ENCODE data around the gene WWOX. TPM values are rescaled to one million over a fixed set of nuclear protein-coding genes. Genes with fewer than 3 reads are reported as not detected.

WWOX gene
- total RNA-seq, 1 donor from 2014 or later: 8.9 TPM

DNA sequence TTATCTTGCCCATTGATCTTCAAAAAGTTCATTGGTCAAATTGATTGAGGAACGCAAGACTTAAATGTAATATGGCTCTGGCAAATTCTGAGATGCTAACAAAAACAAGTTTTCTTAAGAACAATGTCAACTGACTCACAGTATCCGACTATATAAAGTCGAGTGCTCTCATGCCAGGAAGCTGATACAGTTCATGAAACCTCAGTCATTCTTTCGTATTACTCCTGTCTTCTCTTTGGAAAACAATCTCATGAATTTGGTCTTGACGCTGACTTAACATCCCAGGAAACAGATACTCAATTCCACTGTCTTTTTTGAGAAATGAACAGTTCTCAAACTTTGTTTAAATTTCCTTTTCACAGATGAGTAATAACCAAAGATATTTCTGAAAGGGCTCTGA lies 796.2 kb downstream of the WWOX start:
- H3K4me1 ChIP-seq: no peaks in the 10 kb centered on the region
- H3K27me3 ChIP-seq (ENCODE audit: low read depth): no peaks in the 10 kb centered on the region
- no peaks in the 10 kb centered on the region for H3K9me3 ChIP-seq (replicated peaks)
- TF ChIP-seq, protein P1, sequence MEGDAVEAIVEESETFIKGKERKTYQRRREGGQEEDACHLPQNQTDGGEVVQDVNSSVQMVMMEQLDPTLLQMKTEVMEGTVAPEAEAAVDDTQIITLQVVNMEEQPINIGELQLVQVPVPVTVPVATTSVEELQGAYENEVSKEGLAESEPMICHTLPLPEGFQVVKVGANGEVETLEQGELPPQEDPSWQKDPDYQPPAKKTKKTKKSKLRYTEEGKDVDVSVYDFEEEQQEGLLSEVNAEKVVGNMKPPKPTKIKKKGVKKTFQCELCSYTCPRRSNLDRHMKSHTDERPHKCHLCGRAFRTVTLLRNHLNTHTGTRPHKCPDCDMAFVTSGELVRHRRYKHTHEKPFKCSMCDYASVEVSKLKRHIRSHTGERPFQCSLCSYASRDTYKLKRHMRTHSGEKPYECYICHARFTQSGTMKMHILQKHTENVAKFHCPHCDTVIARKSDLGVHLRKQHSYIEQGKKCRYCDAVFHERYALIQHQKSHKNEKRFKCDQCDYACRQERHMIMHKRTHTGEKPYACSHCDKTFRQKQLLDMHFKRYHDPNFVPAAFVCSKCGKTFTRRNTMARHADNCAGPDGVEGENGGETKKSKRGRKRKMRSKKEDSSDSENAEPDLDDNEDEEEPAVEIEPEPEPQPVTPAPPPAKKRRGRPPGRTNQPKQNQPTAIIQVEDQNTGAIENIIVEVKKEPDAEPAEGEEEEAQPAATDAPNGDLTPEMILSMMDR (IDR thresholded peaks at IDR 0.05; ENCODE audit: borderline replicate concordance): no peak
- no peak for DNase-seq
- H3K36me3 ChIP-seq: no peaks in the 10 kb centered on the region
- H3K4me3 ChIP-seq: no peak overlapping the region
- intact Hi-C loops (cut with micrococcal nuclease): no loop called here
- no peak overlapping the region for H3K27ac ChIP-seq (replicated peaks)

- intact Hi-C loops (cut with micrococcal nuclease): no loop called here
- Histone ChIP-seq H3K9me3 (replicated peaks) (no peaks in the 10 kb centered on the region), H3K27ac (replicated peaks) (no peak overlapping the region), H3K36me3 (no peaks in the 10 kb centered on the region), H3K27me3 (ENCODE audit: low read depth) (no peaks in the 10 kb centered on the region), H3K4me3 (no peak overlapping the region), H3K4me1 (no peaks in the 10 kb centered on the region)
- TF ChIP-seq, protein P1 (IDR thresholded peaks at IDR 0.05; ENCODE audit: borderline replicate concordance): no peak
- DNase-seq: no peak
Measured at GRCh38 chr16:78896280-78896679, 796.8 kb downstream of the WWOX start.

GRCh38 chr16:78897299-78897698 lies 797.8 kb downstream of the WWOX start:
- H3K36me3 ChIP-seq: no peaks in the 10 kb centered on the region
- H3K4me1 ChIP-seq: no peaks in the 10 kb centered on the region
- no peak overlapping the region for H3K4me3 ChIP-seq
- no peaks in the 10 kb centered on the region for H3K9me3 ChIP-seq (replicated peaks)
- H3K27ac ChIP-seq (replicated peaks): no peak overlapping the region
- no peak for DNase-seq
- TF ChIP-seq, protein P1 (IDR thresholded peaks at IDR 0.05; ENCODE audit: borderline replicate concordance): no peak
- no peaks in the 10 kb centered on the region for H3K27me3 ChIP-seq (ENCODE audit: low read depth)
- intact Hi-C loops (cut with micrococcal nuclease): no loop called here

DNA sequence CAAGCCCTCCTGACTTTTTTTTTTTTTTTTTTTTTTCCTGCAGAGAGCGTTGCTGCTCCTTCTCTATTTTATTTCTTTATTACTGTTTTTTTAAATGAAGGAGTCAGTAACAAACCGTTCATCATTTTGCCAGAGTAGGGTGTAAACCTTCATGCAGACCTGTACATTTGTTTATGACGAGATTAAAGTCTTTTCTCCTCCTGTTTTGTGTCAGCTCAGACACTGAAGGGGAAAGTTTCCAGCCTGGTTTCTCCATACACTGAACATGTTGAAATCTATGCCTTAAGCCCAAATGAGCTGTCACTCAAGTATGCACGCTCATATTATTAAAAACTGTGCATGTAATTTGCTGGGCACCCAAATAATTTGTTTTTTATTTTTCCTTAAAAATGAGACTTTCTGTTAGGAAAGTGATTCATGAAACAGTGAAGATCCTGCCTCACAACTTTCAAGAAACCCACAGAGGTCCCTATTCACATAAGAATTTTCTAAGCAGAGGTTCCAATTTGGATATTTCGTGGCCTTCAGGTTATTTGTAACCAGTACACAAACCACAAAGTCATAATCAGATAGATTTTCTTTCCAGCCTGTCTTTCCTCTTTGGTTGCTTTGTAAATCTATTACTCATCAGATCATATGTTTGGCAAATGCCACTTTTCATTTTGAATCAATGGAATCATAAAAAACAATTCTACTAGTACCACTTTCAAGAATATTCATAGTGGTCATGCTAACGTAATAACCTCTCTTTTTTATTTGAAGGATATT lies 800.8 kb downstream of the WWOX start:
- DNase-seq: no peak
- H3K36me3 ChIP-seq: no peaks in the 10 kb centered on the region
- intact Hi-C loops (cut with micrococcal nuclease): no loop called here

GRCh38 chr16:78900966-78901365 lies 801.5 kb downstream of the WWOX start:
- no peaks in the 10 kb centered on the region for H3K36me3 ChIP-seq
- no peak overlapping the region for H3K27ac ChIP-seq (replicated peaks)
- H3K4me3 ChIP-seq: no peak overlapping the region
- H3K4me1 ChIP-seq: no peaks in the 10 kb centered on the region
- intact Hi-C loops (cut with micrococcal nuclease): no loop called here
- TF ChIP-seq, protein P1 (IDR thresholded peaks at IDR 0.05; ENCODE audit: borderline replicate concordance): no peak
- no peaks in the 10 kb centered on the region for H3K9me3 ChIP-seq (replicated peaks)
- DNase-seq: no peak
- no peaks in the 10 kb centered on the region for H3K27me3 ChIP-seq (ENCODE audit: low read depth)

More for the DNA sequence above, 800.8 kb downstream of the WWOX start:
- no peaks in the 10 kb centered on the region for H3K4me1 ChIP-seq
- H3K4me3 ChIP-seq: no peak overlapping the region
- no peaks in the 10 kb centered on the region for H3K27me3 ChIP-seq (ENCODE audit: low read depth)
- no peak overlapping the region for H3K27ac ChIP-seq (replicated peaks)
- TF ChIP-seq, protein P1 (IDR thresholded peaks at IDR 0.05; ENCODE audit: borderline replicate concordance): no peak
- no peaks in the 10 kb centered on the region for H3K9me3 ChIP-seq (replicated peaks)

Data from left ventricle myocardium inferior (tissue), 1 donor.